ENCODE data around the gene GAPDH.

DNA sequence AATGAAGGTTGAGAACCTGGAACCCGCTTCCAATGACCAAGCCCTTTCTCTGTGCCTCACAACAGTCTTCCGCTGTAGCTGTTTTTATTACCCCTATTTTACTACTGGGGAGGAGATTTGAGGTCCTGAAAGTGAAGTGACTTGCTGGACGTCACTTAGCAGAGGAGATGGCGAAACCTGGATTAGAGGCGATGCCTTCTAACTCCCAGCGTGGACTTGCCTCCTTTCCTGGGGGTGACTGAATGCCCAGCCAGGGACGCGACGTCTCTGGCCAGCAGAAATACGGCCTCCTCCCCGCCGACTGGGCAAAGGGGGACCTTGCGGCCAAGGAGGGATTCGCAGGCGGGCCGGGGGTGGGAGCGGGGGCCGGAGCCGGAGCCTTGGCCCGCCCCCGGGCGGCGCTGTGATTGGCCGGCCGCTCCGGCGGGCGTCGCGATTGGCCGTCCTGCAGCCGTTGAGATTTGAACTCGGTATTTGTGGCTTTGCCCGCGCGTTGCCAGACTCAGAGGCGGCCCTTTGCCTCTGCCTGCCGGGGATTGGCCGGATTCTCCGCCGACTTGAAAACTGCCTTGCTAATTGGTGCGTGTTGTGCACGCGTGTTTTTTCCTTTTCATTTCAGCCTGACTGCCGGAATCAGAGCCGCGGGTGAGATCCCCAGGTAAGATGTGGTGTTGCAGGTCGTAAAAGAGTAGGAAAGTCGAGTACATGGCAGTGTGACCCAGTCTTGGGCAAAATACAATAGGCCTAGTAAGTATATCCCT lies 40.6 kb upstream of the GAPDH start, which contains the start of gene NCAPD2:
- TF ChIP-seq CTCF (IDR thresholded peaks at IDR 0.05) (peak in 5 of 6 experiments; percentile 21 to 68 (median 59)), POLR2A (IDR thresholded peaks at IDR 0.05) (no peak)
